GM18858 (cell line): Measurements from ENCODE around the gene CFAP47.
"Not testable (repeated sequence)": the region's sequence is repeated elsewhere in the genome, so short reads cannot be mapped to it uniquely, and the experiment has no call there.

Experiments
- ATAC-seq: cut with Tn5 transposase; IDR thresholded peaks from one replicate; pipeline ENCODE4 v1.9.1; 2021; ENCODE audit not compliant: unreplicated experiment

Gene CFAP47

DNA sequence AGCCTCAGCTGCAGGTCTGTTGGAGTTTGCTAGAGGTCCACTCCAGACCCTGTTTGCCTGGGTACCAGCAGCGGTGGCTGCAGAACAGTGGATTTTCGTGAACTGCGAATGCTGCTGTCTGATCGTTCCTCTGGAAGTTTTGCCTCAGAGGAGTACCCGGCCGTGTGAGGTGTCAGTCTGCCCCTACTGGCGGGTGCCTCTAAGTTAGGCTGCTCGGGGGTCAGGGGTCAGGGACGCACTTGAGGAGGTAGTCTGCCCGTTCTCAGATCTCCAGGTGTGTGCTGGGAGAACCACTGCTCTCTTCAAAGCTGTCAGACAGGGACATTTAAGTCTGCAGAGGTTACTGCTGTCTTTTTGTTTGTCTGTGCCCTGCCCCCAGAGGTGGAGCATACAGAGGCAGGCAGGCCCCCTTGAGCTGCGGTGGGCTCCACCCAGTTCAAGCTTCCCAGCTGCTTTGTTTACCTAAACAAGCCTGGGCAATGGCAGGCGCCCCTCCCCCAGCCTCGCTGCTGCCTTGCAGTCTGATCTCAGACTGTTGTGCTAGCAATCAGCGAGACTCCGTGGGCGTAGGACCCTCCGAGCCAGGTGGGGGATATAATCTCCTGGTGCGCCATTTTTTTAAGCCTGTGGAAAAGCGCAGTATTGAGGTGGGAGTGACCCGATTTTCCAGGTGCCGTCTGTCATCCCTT lies 315.4 kb downstream of the CFAP47 start:
- not testable (repeated sequence) for ATAC-seq

DNA sequence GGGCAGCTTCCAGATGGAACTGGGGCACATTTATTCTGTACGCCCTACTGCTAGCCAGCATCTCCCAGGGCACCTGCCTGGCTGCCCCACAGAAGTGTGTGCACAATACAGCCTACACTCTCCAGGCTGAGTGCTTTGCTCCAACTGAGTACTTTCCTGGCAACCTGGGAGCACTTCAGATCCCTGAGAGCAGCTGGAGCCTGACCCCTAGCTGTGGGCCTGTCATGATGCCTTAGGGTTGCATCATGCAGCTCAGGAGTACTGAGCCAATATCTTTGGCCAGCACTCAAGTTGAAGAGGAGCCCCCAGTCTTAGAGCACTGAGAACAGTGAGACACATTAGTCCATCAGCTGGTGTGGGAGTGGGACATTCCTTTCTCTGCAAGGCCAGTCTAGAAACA lies 321.9 kb downstream of the CFAP47 start:
- no peak for ATAC-seq

DNA sequence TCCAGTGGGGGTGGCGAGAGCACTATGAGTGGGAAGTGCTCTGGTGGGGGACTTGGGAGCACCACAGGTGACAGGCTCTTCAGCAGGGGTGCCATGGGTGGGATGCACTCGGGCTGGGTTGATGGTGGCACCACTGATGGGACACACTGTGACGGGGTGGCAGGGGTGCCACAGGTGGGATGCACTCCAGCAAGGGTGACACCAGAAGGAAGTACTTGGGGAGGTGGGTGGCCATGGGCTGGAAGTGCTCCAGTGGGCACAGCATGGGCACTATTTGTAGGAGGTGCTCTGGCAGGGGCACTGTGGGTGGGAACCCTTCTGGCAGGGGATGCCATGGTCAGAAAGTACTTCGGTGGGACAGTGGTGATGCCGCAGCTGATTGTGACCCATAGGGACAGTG lies 346.6 kb downstream of the CFAP47 start:
- ATAC-seq = no peak

DNA sequence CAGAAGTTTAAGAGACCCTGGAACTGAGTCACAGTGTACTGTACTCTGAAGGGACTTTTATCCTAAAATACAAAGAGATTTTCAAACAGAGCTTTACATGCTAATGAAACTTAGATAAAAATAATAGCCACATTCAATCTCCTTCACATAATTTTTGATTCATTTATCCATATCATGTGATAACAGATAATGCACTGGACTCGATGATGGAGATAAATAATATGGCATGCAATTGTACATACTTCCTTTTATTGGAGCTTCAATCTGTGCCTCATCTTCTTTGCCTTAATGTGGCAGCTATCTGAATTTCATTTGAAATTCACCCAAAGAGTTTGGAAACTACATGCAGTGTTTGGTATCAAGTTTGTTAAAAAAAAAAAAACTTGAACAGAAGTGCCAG lies 390.6 kb downstream of the CFAP47 start:
- ATAC-seq = no peak

DNA sequence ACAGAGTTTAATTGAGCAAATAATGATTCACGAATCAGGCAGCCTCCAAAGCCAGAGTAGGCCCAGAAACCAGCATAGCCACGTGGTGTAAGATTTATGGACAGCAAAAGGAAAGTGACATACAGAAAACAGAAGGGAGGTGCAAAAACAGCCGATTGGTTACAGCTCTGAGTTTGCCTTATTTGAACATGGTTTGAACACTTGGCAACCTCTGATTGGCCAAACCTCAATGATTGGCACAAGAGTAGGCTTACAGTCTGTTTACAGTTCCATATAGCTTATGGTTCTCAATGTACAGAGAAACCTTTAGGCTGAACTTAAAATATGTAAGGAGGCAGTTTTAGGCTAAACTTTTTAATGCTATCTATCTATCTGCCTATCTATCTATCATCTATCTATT lies 394.8 kb downstream of the CFAP47 start:
- no peak for ATAC-seq

DNA sequence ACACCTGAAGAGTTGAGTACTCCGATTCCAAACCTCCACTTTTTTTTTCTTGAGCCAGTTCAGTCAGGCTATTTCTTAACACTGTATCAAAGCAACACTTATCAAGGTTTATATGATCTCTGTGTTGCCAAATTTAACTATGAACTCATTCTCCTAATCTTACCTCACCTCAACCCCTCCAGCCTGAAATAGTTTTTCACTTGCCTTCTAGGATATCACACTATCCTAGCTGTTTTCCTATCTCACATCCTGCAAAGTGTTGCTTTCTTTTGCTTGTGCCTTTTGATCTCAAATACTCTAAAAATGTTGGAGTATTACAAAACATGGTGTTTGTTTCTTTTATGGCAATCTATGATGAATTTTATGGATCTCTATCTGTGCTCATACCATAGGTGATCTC lies 415.0 kb downstream of the CFAP47 start:
- ATAC-seq = no peak

DNA sequence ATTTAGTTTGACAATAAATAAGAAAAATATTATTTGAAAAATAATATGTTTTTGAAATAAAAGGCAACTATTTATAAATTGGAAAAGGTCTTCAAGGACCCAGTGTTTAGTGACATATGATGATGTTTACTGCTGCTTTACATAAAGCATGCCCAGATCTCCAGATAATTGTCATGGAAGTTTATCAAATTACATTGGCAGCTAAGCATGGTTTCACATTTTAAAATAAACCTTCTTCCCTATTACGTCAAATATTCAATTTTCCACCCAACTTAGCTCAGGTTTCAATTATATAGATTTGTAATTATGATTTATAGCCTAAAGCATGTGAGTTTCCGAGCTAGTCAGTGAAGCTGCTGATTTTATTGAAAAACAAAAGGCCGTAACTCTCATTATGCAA lies 417.2 kb downstream of the CFAP47 start:
- ATAC-seq = no peak

DNA sequence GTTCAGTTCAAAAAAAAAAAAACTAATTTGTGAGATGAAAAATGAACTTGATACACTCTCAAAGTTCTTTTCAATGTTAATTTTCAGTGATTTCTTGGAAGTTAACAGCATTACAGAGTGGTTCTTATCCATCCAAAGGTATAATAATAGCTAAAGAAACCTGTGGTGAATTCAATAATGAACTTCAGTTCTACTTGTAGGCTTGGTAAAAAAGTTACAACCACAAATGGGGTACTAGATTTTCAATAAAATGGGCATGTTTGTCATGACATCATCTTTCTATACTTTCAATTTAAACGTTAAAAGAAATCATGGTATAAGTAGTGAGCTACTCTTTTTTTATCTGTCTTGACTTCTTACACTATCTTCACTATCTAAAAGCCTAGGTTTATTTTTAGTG lies 424.8 kb downstream of the CFAP47 start:
- no peak for ATAC-seq

DNA sequence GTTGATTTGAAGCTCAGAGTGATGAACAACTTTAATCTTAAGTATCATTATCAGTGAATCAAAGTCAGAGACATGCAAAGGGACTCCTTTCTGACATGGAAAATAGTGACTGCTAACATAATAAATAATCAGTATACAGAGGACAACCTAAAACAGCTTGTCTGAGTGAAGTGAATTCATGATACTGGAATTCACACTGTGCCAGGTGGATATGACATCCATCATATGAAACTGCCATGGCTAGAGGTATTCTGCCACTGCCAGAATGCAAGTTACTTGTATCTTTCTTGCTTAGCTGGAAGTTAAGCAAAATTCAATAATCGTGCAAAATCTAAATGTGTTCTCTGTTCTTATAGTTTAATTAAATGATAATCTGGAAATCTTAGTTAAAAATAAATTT lies 429.0 kb downstream of the CFAP47 start:
- no peak for ATAC-seq

DNA sequence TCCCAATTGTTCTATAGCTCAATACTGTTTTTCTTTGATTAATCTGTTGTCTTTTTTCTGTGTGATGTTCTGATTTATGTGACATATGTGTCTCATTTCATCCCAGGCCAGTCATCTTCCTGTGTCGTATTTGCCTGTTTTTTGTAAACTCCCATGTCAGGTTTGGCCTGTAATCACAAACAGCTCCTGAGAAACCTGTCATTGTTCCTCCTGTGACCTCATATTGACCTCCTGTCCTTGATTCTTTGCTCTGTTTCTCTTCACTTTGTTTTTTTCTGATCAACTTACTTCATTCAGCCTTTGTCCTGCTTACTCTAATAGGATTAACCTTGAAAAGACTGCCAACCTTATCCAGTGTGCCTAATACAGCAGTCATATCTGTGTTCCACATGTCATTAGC lies 438.3 kb downstream of the CFAP47 start:
- no peak for ATAC-seq

DNA sequence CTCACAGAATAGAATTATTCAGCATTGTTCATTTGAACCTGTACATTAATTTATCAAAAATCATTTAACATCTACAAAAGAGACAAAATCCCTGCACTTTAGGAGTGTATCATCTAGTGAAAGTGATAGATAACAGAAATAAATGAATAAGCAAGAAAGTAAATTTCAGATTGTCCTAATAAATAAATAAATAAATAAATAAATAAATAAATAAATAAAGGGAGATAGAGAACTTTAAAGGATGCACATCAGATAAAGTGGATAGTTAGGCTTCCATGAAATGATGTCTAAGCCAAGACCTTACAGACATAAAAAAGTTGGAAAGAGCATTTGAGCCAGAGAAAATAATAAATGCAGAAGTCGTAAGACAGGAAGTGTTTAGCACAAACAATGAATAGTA lies 444.7 kb downstream of the CFAP47 start:
- ATAC-seq = no peak

DNA sequence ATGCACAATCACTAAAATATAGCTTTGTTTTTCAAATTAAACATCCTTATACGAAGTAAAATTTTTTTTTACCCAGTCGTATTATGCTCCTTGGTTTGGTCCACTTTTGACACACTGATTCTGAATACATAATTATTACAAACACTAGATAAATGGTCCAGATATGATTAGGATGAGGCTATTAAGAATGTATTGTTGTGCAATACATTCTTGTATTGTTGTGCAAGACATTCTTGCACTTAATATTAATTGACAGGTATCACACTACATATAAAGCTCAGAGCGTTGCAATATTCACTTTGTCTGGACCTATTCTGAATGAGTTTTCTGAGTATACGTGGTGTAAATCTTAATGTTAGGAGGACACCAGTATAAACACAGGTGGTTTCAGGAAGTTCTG lies 464.0 kb downstream of the CFAP47 start:
- no peak for ATAC-seq

DNA sequence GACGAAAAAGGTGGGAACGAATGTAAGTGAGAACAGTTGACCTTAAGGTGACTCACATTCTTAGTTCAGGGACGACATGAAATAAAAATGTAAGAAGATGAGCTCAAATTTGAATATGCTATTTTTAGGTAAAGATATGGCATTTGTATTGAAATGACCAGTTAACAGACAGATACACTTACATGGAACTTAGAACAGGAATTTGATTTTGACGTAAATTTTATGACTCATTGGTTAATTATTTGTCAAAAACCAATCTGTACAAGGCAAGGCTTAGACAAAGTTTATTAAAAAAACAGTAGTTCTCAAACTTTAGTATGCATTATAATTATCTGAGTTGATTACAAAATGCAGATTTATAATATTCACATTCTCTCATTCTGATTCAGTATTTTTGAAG lies 469.4 kb downstream of the CFAP47 start:
- no peak for ATAC-seq

DNA sequence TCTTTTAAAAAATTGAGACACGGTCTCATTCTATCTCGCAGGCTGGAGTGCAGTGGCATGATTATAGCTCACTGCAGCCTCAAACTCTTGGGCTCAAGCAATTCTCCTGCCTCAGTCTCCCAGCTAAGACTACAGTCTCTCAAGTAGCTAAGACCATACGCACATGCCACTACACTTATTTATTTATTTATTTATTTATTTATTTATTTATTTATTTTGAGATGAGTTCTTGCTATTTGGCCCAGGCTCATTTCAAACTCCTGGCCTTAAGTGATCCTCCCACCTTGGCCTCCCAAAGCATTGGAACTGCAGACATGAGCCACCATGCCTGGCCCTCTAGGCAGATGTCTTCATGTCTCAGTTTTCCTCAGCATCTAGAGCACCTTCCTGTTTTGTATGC lies 482.2 kb downstream of the CFAP47 start:
- ATAC-seq = no peak

DNA sequence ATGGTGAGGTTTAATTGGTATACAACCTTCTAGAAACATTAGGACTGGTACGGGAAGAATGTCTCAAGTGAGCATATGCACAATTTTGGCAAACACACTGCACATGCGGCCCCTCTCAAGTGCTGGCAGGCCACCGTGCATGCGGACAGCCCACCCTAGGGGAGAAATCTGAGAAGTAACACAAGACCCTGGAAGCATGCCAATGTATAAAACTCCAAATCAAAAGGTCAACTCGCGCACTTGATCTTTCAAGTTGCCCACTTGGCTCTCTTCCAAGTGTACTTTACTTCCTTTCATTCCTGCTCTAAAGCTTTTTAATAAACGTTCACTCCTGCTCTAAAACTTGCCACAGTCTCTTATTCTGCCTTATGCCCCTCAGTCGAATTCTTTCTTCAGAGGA lies 488.3 kb downstream of the CFAP47 start:
- ATAC-seq = no peak

DNA sequence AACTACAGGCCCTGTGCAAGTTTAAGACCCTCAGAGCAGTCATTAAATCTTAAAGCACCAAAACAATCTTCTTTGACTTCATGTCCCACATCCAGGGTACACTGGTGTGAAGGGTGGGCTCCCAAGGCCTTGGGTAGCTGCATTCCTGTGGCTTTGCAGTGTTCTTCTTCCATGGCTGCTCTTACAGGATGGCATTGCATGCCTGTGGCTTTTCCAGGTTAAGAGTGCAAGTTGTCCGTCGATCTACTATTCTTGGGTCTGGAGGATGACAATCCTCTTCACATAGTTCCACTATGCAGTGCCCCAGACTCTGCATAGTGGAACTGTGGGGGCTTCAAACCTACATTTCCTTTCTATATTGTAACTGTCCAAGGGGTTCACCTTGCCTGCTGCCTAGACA lies 494.5 kb downstream of the CFAP47 start:
- ATAC-seq = no peak

DNA sequence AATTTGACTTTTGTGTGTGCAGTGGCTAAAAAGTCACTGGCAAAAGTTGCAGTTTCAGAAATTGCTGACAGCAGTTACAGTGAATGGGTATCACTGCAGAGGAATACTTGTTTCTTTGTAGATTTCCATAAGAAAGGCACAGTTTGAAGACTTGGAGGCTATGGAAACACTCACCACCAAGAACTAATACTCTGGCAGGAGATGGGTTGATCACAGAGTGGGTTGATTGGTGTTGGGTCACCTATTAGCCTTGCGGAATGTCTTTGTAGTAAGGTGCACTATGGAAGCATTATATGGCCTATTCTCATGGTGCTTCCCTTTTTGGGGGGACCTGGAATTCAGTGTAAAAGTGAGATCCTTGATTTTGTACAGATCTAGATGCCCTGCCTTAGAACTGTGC lies 502.8 kb downstream of the CFAP47 start:
- no peak for ATAC-seq

DNA sequence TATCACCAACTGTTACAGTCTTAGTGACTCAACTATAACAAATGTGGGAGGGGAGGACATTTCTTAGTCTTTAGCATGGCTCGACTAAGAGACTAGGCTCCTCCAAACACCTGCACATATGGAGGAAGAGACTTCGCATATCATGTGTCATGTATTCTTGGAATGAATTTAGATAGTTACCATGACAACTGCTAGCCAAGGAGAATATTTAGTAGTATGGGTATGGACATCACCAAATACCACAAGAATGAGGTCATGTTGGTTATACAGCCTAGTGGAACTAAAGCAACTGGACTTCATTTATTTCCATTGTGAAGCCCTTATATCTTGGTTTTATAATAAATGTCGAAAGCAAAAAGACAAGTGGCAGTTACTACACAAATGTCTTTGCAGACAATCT lies 512.3 kb downstream of the CFAP47 start:
- ATAC-seq = no peak

DNA sequence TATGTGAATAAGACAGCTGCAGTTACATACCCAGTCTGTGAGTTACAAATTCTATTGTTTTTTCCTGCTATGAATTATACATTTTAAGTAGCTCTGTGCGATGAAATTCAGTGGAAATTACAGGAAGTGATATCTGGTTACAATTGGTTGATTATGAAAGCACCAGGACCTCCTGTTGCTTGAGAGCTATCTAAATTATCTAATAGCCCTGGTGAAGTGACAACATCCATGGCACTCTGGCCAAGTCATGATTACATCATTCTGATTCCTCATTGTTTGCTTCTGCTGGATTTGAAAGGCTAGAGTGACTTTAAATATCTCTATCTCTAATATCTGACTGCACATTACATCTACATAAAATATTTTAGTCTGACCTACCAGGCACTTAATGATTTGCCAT lies 515.0 kb downstream of the CFAP47 start:
- no peak for ATAC-seq
